Stimulated activated effector memory CD8-positive, alpha-beta T cell treated with anti-CD3 and anti-CD28 coated beads, Interleukin-12 subunit alpha, Interleukin-12 subunit beta, amount 100 ng/mL, for 72 hours (primary cell): ENCODE data around the gene C16orf96.

Experiments used
- ATAC-seq: fragments of 150-1000 bp; cut with Tn5 transposase; 2 replicates; pipeline ENCODE4 v1.10.0; 2021
- DNase-seq, 2 donors: peaks; one replicate each; pipeline ENCODE4 v3.0.0; 2021 to 2022; ENCODE audit warnings: low spot score in 2 of 2
- H3K27ac Mint-ChIP-seq: one replicate; pipeline ENCODE4 v1.8.0; 2022; ENCODE audit warnings: mild to moderate bottlenecking, mixed read lengths
- H3K36me3 Mint-ChIP-seq: one replicate; pipeline ENCODE4 v1.8.0; 2022; ENCODE audit warnings: mild to moderate bottlenecking, mixed read lengths
- H3K4me1 Mint-ChIP-seq: one replicate; pipeline ENCODE4 v1.8.0; 2022; ENCODE audit warnings: mixed read lengths
- H3K4me3 Mint-ChIP-seq: one replicate; pipeline ENCODE4 v1.8.0; 2022; ENCODE audit warnings: mild to moderate bottlenecking, mixed read lengths
- H3K9me3 Mint-ChIP-seq: one replicate; pipeline ENCODE4 v1.8.0; 2022; ENCODE audit warnings: mixed read lengths

The C16orf96 gene

GRCh38 chr16:4537376-4538343 lies 18.5 kb upstream of the C16orf96 start:
- peaks cover 14% of the 10 kb centered on the region for H3K36me3 Mint-ChIP-seq
- ATAC-seq (peak; percentile 65), DNase-seq (peak in 1 of 2 donors; percentile 28)
- peak overlapping the region; percentile 75 for H3K4me3 Mint-ChIP-seq
- H3K4me1 Mint-ChIP-seq = peaks cover 42% of the 10 kb centered on the region
- H3K27ac Mint-ChIP-seq = peak overlapping the region; percentile 15
- H3K9me3 Mint-ChIP-seq = peaks cover 5% of the 10 kb centered on the region

GRCh38 chr16:4538350-4539235 lies 17.5 kb upstream of the C16orf96 start, which contains the start of gene CDIP1:
Gene CDIP1, minus strand, starts transcription at chr16:4538773. Its CDS starts 24,643 bp downstream, at chr16:4514130.
- Mint-ChIP-seq H3K4me1 (peaks cover 40% of the 10 kb centered on the region), H3K4me3 (peak within 1 kb of the TSS; percentile 75), H3K9me3 (peaks cover 5% of the 10 kb centered on the region), H3K36me3 (peaks cover 11% of the 10 kb centered on the region), H3K27ac (peak within 1 kb of the TSS; percentile 54)
- DNase-seq (peak; percentile 82 to 96), ATAC-seq (peak; percentile 90)

GRCh38 chr16:4539716-4540284 lies 16.3 kb upstream of the C16orf96 start:
- peak overlapping the region; percentile 51 for H3K27ac Mint-ChIP-seq

GRCh38 chr16:4544473-4544872 lies 11.7 kb upstream of the C16orf96 start:
- ATAC-seq (no peak), DNase-seq (no peak)
- Mint-ChIP-seq H3K4me3 (no peak overlapping the region), H3K4me1 (peaks cover 6% of the 10 kb centered on the region), H3K36me3 (peaks cover 7% of the 10 kb centered on the region), H3K27ac (no peak overlapping the region), H3K9me3 (peaks cover 5% of the 10 kb centered on the region)

More at GRCh38 chr16:4539716-4540284, 16.3 kb upstream of the C16orf96 start:
- Mint-ChIP-seq H3K4me3 (no peak overlapping the region), H3K36me3 (peaks cover 11% of the 10 kb centered on the region), H3K9me3 (peaks cover 5% of the 10 kb centered on the region), H3K4me1 (peaks cover 32% of the 10 kb centered on the region)
- ATAC-seq (no peak), DNase-seq (no peak)

- no peak overlapping the region for H3K4me3 Mint-ChIP-seq
- H3K27ac Mint-ChIP-seq = no peak overlapping the region
- ATAC-seq (no peak), DNase-seq (no peak)
- no peaks in the 10 kb centered on the region for H3K9me3 Mint-ChIP-seq
- peaks cover 7% of the 10 kb centered on the region for H3K36me3 Mint-ChIP-seq
- H3K4me1 Mint-ChIP-seq = no peaks in the 10 kb centered on the region
These were observed 8.0 kb upstream of the C16orf96 start for GRCh38 chr16:4548124-4548523.

- Mint-ChIP-seq H3K4me3 (no peak overlapping the region), H3K9me3 (no peaks in the 10 kb centered on the region), H3K27ac (no peak overlapping the region), H3K36me3 (peaks cover 7% of the 10 kb centered on the region), H3K4me1 (no peaks in the 10 kb centered on the region)
- ATAC-seq = no peak
- no peak for DNase-seq
These were observed 5.5 kb upstream of the C16orf96 start for GRCh38 chr16:4550591-4550990.

GRCh38 chr16:4552541-4552940 lies 3.6 kb upstream of the C16orf96 start:
- no peaks in the 10 kb centered on the region for H3K4me1 Mint-ChIP-seq
- H3K4me3 Mint-ChIP-seq = no peak overlapping the region
- no peak for ATAC-seq
- no peak for DNase-seq
- H3K27ac Mint-ChIP-seq = no peak overlapping the region
- peaks cover 3% of the 10 kb centered on the region for H3K36me3 Mint-ChIP-seq
- no peaks in the 10 kb centered on the region for H3K9me3 Mint-ChIP-seq

GRCh38 chr16:4556580-4556979 lies 440 bp downstream of the C16orf96 start:
- ATAC-seq = no peak
- no peaks in the 10 kb centered on the region for H3K36me3 Mint-ChIP-seq
- H3K4me1 Mint-ChIP-seq = no peaks in the 10 kb centered on the region
- H3K27ac Mint-ChIP-seq = peak overlapping the region; percentile 48
- H3K9me3 Mint-ChIP-seq = no peaks in the 10 kb centered on the region
- H3K4me3 Mint-ChIP-seq = no peak overlapping the region
- no peak for DNase-seq

GRCh38 chr16:4557973-4558372 lies 1.8 kb downstream of the C16orf96 start:
- DNase-seq (no peak), ATAC-seq (no peak)
- no peaks in the 10 kb centered on the region for H3K36me3 Mint-ChIP-seq
- H3K9me3 Mint-ChIP-seq = no peaks in the 10 kb centered on the region
- H3K4me3 Mint-ChIP-seq = no peak overlapping the region
- H3K4me1 Mint-ChIP-seq = no peaks in the 10 kb centered on the region
- H3K27ac Mint-ChIP-seq = no peak overlapping the region

GRCh38 chr16:4561596-4561995 lies 5.5 kb downstream of the C16orf96 start:
- Mint-ChIP-seq H3K9me3 (no peaks in the 10 kb centered on the region), H3K36me3 (no peaks in the 10 kb centered on the region), H3K27ac (no peak overlapping the region), H3K4me1 (peaks cover 7% of the 10 kb centered on the region), H3K4me3 (no peak overlapping the region)
- ATAC-seq (no peak), DNase-seq (no peak)

- no peak overlapping the region for H3K4me3 Mint-ChIP-seq
- peaks cover 7% of the 10 kb centered on the region for H3K4me1 Mint-ChIP-seq
- DNase-seq (no peak), ATAC-seq (no peak)
- H3K27ac Mint-ChIP-seq = no peak overlapping the region
- H3K9me3 Mint-ChIP-seq = no peaks in the 10 kb centered on the region
- H3K36me3 Mint-ChIP-seq = no peaks in the 10 kb centered on the region
These were observed 8.6 kb downstream of the C16orf96 start for GRCh38 chr16:4564661-4565267.

GRCh38 chr16:4566144-4566543 lies 10.0 kb downstream of the C16orf96 start:
- peaks cover 7% of the 10 kb centered on the region for H3K4me1 Mint-ChIP-seq
- H3K9me3 Mint-ChIP-seq = no peaks in the 10 kb centered on the region
- ATAC-seq (peak; percentile 70), DNase-seq (no peak)
- no peak overlapping the region for H3K4me3 Mint-ChIP-seq
- H3K27ac Mint-ChIP-seq = no peak overlapping the region
- H3K36me3 Mint-ChIP-seq = no peaks in the 10 kb centered on the region

- H3K4me3 Mint-ChIP-seq = no peak overlapping the region
- DNase-seq (no peak), ATAC-seq (no peak)
- H3K27ac Mint-ChIP-seq = no peak overlapping the region
- no peaks in the 10 kb centered on the region for H3K36me3 Mint-ChIP-seq
- H3K9me3 Mint-ChIP-seq = no peaks in the 10 kb centered on the region
- peaks cover 7% of the 10 kb centered on the region for H3K4me1 Mint-ChIP-seq
These were observed 13.9 kb downstream of the C16orf96 start for GRCh38 chr16:4570086-4570485.

GRCh38 chr16:4570688-4571321 lies 14.7 kb downstream of the C16orf96 start:
- H3K36me3 Mint-ChIP-seq = no peaks in the 10 kb centered on the region
- no peak overlapping the region for H3K4me3 Mint-ChIP-seq
- H3K27ac Mint-ChIP-seq = no peak overlapping the region
- peaks cover 6% of the 10 kb centered on the region for H3K4me1 Mint-ChIP-seq
- no peaks in the 10 kb centered on the region for H3K9me3 Mint-ChIP-seq
- ATAC-seq = no peak
- no peak for DNase-seq
